CD4-positive, alpha-beta T cell treated with Interleukin-21 for 1 hour (primary cell): ENCODE data around the gene KLRC1.
A peak's percentile ranks its signal among the peaks of the same experiment; 100 is the strongest.
"Not testable (repeated sequence)": the region's sequence is repeated elsewhere in the genome, so short reads cannot be mapped to it uniquely, and the experiment has no call there.

Source experiments
- DNase-seq: peaks from one replicate; pipeline ENCODE4 v3.0.0-alpha.2; 2020

The KLRC1 gene

DNA sequence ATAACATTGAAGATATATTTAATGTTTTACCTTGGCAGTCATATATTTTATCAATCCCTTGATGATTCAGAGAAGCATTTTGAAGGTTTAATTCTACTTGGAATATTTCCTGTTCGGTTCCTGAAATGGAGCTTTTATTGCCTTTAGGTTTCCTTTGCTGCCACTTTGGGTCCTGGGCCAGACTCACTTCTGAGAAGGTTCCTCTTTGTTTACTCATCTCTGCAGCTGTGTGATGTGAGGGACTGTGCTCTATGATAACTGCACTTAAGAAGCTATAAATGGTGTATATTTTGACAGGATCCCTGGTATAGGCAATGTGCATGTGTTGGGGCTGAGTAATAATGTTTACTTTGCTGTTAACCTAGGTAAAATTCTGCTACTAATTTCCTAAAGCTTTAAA, 32.8 kb downstream of the KLRC1 start, which contains the start of gene KLRC3:
Gene KLRC3, minus strand, starts transcription at position 262 of the 400 bp plus-strand sequence. Its CDS starts 45 bp downstream, at position 217.
- DNase-seq = not testable (repeated sequence)

DNA sequence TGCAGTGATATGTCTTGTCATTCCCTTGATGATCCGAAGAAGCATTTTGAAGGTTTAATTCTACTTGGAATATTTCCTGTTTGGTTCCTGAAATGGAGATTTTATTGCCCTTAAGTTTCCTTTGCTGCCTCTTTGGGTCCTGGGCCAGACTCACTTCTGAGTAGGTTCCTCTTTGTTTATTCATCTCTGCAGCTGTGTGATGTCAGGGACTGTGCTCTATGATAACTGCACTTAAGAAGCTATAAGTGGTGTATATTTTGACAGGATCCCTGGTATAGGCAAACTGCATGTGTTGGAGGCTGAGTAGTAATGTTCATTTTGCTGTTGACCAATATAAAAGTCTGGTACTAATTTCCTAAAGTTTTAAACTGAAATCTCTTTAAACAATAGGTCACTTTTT, 43.8 kb downstream of the KLRC1 start, which contains the start of gene KLRC4:
Gene KLRC4, minus strand, starts transcription at position 366 of the 400 bp plus-strand sequence. Its CDS starts 182 bp downstream, at position 184.
- peak; percentile 49 for DNase-seq

DNA sequence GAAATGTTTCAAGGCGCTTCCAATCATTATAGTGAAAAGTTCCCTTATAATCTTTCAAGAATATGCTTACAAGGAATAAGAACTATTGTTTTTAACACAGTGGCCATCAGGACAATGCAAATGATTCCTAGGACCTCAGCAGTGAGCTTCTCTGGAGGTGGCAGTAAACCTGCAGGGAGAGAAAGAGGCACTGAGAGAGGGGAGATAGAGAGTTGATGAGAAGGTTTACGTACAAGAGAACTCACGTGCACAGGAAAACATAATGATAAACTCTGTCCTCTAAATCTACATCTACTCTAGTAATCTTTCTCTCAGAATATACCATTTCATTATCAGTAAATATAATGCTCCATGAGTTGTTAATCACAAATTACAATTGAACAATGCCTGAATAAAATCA, 44.3 kb downstream of the KLRC1 start:
- no peak for DNase-seq

DNA sequence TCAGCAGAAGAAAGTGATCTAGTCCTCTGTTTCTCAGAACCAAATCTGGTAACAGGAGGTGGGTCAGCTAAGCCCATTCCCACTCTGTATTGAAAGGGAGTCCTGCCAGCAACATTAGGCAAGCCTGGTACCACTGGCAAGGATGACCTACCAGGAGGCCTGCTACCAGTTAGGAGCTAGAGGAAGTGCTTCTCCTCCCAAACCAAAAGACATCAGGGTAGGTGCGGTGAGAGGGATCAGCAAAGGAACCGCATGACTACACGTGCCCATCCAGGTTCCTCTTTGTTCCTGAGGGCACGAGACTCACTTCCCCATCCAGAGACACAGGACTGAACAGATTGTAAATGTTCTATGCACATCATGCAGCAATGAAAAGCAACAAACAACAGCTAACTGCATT, 46.5 kb downstream of the KLRC1 start:
- DNase-seq = no peak

DNA sequence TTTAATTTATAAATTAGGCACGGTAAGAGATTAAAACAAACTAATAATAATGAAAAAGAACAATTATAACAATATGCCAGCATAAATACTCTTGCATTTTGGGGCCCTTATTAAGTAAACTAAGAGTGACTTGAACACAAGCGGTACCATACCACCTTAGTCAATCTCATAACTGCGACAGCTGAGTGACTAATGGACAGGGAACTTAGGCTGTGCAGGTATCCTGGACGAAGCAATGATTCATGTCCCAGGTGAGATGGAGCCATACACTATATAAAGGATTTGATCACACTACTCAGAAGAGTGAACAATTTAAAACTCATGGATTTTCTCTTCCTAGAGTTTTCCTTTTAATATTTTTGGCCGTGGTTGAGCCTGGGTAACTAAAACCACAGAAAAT, 47.9 kb downstream of the KLRC1 start:
- no peak for DNase-seq

DNA sequence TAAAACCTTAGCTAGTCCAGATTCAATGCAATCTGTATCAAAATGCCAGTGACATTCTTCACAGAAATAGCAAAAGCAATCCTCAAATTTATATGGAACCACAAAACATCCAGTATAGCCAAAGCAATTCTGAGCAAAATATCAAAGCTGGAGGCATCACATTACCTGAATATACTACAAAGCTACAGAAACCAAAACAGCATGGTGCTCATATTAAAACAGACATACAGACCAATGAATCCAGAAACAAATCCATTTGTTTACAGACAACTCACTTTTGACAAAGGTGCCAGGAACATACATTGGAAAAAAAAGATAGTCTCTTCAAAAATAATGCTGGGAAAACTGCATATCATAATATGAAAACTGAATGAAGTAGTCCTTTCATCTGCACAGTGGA, 48.4 kb downstream of the KLRC1 start:
- DNase-seq = no peak

DNA sequence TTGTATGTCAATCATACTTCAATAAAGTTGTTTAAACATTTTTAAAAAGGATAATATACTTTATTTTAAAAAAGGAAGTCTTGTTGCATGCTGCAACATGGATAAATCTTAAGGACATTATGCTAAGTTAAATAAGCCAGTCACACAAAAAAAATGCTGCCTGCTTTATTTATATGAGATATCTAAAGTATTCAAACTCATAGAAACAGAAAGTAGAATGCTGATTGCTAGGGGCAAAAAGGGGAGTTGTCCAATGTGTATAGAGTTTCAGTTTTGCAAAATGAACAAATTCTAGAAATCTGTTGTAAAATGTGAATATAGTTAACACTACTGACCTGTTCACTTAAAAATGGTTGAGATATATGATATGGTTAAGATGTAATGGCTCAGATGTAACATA, 52.3 kb downstream of the KLRC1 start:
- no peak for DNase-seq

DNA sequence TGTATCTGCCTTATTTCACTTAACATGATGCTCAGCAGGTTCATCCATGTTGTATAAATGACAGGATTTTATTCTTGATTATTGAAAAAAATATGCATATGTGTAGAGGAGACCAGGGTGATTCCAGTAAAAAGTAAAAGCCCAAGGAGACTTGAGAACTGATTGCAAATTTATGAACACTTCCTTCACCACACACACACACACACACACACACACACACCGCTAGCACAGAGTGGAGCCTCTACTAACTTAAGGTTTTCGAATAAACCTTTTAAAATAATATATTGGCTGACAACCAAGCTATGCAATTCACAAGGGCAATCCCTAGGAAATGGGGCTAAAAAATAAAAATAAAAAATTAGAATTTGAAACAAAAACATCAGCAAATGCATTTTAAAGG, 55.0 kb downstream of the KLRC1 start:
- DNase-seq = no peak

DNA sequence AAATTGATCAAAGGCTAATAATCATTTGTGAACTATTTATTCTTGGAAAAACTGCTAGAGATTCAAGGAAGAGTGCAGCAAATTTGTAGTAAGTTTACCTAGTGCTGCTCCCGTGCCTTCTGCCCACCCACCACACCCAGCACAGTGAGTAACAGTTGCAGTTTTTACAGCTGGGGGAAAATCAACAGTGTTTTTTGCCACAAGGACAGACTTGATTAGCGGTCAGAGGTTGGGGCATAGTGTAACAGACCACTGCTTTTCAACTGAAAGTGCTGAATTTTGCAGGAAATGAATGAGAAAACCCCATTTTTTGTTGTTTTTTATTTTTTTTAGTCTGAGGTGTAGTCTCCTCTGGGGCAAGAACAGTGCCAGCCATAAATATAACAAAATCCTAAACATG, 55.9 kb downstream of the KLRC1 start:
- peak; percentile 61 for DNase-seq

DNA sequence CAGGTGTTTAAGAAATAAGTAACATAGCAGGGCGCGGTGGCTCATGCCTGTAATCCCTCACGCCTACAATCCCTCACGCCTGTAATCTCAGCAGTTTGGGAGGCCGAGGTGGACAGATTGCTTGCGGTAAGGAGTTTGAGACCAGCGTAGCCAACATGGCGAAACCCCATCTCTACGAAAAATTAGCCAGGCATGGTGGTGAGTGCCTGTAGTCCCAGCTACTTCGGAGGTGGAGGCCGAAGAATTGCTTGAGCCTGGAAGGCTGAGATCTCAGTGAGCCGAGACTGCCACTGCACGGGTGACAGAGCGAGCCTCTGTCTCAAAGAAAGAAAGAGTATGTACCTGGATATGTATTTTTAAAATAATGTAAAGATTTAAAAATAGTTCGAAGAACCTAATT, 57.0 kb downstream of the KLRC1 start:
- not testable (repeated sequence) for DNase-seq
